GM06990 (cell line): ENCODE measurements around the gene PNPLA7.
"Not testable (repeated sequence)": the region's sequence is repeated elsewhere in the genome, so short reads cannot be mapped to it uniquely, and the experiment has no call there.

Source experiments
- DNase-seq: peaks from one replicate; pipeline ENCODE4 v3.0.0-alpha.2; 2011; ENCODE audit not compliant: insufficient read length; ENCODE audit errors: extremely low read depth
- H3K27me3 ChIP-seq: replicated peaks from 2 replicates; pipeline ENCODE4 v1.6.0; 2011; ENCODE audit warnings: low read length; ENCODE audit not compliant: control insufficient read depth, insufficient read depth
- H3K36me3 ChIP-seq: 2 replicates; pipeline ENCODE4 v1.5.1; 2011; ENCODE audit warnings: low read length; ENCODE audit not compliant: control insufficient read depth, insufficient read depth
- H3K4me3 ChIP-seq: replicated peaks from 2 replicates; pipeline ENCODE4 v1.5.1; 2011; ENCODE audit warnings: low read depth, mild to moderate bottlenecking, control low read depth, low read length
- TF ChIP-seq, protein P1 (sequence below): IDR thresholded peaks from 2 replicates; pipeline ENCODE4 v1.5.1; 2011; ENCODE audit warnings: low read length, control low read depth, mild to moderate bottlenecking, inconsistent platforms; ENCODE audit not compliant: insufficient read depth, poor library complexity, severe bottlenecking

PNPLA7 gene

DNA sequence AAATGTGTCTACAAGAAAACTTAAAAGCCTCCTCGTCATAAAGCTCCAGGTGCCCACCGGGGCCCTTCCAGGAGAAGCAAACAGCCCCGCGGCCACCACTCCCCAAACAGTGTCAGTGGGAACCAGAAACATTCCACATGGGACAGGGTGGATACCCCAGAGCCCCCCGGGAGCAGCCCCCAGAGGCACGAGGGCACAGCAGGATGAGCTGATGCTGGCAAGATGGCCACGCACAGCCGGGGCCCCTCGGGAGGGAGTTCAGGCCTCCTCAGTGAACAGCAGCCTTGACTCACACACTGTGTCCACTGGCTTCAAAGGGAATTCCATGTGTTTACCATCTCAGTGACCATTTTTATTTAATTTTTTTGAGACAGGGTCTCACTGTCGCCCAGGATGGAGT, 137.8 kb downstream of the PNPLA7 start:
- Histone ChIP-seq H3K4me3 (no peak overlapping the region), H3K36me3 (no peaks in the 10 kb centered on the region), H3K27me3 (no peaks in the 10 kb centered on the region)
- TF ChIP-seq, protein P1, sequence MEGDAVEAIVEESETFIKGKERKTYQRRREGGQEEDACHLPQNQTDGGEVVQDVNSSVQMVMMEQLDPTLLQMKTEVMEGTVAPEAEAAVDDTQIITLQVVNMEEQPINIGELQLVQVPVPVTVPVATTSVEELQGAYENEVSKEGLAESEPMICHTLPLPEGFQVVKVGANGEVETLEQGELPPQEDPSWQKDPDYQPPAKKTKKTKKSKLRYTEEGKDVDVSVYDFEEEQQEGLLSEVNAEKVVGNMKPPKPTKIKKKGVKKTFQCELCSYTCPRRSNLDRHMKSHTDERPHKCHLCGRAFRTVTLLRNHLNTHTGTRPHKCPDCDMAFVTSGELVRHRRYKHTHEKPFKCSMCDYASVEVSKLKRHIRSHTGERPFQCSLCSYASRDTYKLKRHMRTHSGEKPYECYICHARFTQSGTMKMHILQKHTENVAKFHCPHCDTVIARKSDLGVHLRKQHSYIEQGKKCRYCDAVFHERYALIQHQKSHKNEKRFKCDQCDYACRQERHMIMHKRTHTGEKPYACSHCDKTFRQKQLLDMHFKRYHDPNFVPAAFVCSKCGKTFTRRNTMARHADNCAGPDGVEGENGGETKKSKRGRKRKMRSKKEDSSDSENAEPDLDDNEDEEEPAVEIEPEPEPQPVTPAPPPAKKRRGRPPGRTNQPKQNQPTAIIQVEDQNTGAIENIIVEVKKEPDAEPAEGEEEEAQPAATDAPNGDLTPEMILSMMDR, result no peak
- peak; percentile 9 for DNase-seq

GRCh38 chr9:137411645-137412380, 138.4 kb downstream of the PNPLA7 start:
- peak; percentile 68 for DNase-seq
- TF ChIP-seq, protein P1, result no peak
- H3K4me3 ChIP-seq, result peak overlapping the region; percentile 25

GRCh38 chr9:137411260-137411644, 138.9 kb downstream of the PNPLA7 start:
- H3K27me3 ChIP-seq, result no peaks in the 10 kb centered on the region
- no peaks in the 10 kb centered on the region for H3K36me3 ChIP-seq
- TF ChIP-seq, protein P1, result no peak
- H3K4me3 ChIP-seq, result peak overlapping the region; percentile 15; the same call in 1 of the 2 replicates
- DNase-seq, result no peak

More at GRCh38 chr9:137411645-137412380, 138.4 kb downstream of the PNPLA7 start:
- Histone ChIP-seq H3K36me3 (no peaks in the 10 kb centered on the region), H3K27me3 (no peaks in the 10 kb centered on the region)

- TF ChIP-seq, protein P1, result no peak
- DNase-seq, result no peak
- Histone ChIP-seq H3K27me3 (no peaks in the 10 kb centered on the region), H3K36me3 (no peaks in the 10 kb centered on the region), H3K4me3 (no peak overlapping the region)
Observed at GRCh38 chr9:137410891-137411249, 139.3 kb downstream of the PNPLA7 start.

- not testable (repeated sequence) for DNase-seq, H3K4me3 ChIP-seq, H3K27me3 ChIP-seq, H3K36me3 ChIP-seq
Observed at GRCh38 chr9:137410236-137410890, 139.8 kb downstream of the PNPLA7 start.
